ENCODE data around the gene NUDT14. TPM values are rescaled to one million over a fixed set of nuclear protein-coding genes. Genes with fewer than 3 reads are reported as not detected.

The NUDT14 gene
- total RNA-seq, 4 donors from 2014 or later = 11.0 to 22.3 (median 13.2) TPM; not detected in 1

- DNase-seq = peak in 1 of 2 donors; percentile 1
- intact Hi-C loops (cut with DNase I; ENCODE audit: low total_unique reads) = no loop called here
- Histone ChIP-seq H3K27me3 (no peaks in the 10 kb centered on the region), H3K27ac (no peak overlapping the region), H3K4me1 (no peaks in the 10 kb centered on the region), H3K4me3 (no peak overlapping the region), H3K36me3 (no peaks in the 10 kb centered on the region), H3K9me3 (peaks cover 0 to 9% of the 10 kb centered on the region in 2 donors)
- TF ChIP-seq CTCF (IDR thresholded peaks at IDR 0.05) (no peak), POLR2A (IDR thresholded peaks at IDR 0.05) (no peak)
These were observed 56.9 kb downstream of the NUDT14 start for GRCh38 chr14:105123981-105124765.

DNA sequence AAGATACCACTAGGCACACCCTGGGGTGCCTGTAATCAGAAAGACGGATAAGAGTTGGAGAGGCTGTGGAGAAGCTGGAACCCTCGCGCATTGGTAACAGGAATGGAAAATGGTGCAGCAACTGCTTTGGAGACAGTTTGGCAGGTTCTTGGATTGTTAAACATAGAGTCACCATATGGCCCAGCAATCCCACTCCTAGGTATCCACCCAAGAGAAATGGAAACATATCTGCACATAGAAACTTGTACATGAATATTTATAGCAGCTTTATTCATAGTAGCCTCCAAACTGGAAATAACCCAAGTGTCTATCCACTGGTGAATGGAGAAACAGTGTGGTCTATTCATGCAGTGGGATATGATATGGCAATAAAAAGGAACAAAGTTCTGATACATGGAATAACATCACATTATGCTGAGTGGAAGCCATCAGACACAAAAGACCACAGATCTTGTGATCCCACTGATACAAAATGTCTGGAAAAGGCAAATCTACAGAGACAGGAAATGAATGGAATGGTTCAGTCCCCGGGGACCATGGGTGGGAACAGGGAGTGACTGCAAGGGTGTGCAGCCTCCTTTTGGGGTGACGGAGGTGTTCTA, 57.9 kb downstream of the NUDT14 start:
- H3K27me3 ChIP-seq = no peaks in the 10 kb centered on the region
- H3K4me3 ChIP-seq = no peak overlapping the region
- no peak for DNase-seq
- no peaks in the 10 kb centered on the region for H3K36me3 ChIP-seq
- peaks cover 0 to 9% of the 10 kb centered on the region in 2 donors for H3K9me3 ChIP-seq
- intact Hi-C loops (cut with DNase I; ENCODE audit: low total_unique reads) = no loop called here
- no peak overlapping the region for H3K27ac ChIP-seq
- H3K4me1 ChIP-seq = no peaks in the 10 kb centered on the region
- TF ChIP-seq POLR2A (IDR thresholded peaks at IDR 0.05) (no peak), CTCF (IDR thresholded peaks at IDR 0.05) (no peak)

Small RNA genes lying within 50 kb of the gene (microRNA-seq; reads per million reads assigned to microRNA genes)
- not detected for gene MIR6765 (ENCODE audit: borderline microRNAs expressed, borderline replicate concordance)

Small RNA genes lying within 50 kb of the gene (small RNA-seq; reads per million reads assigned to genes)
- gene MIR6765 = not detected

Other genes starting within 250 kb of the NUDT14 start
- gene AHNAK2, start 202.9 kb downstream of the NUDT14 start, total RNA-seq = 100 to 1,000 TPM in 1 of 4 donors, 10 to 100 TPM in 3; 44.9 to 175 (median 71.7) TPM
- 10 to 100 TPM in 2 of 4 donors, 1 to 10 TPM in 1, not detected in 1; 1.3 to 11.1 (median 10.1) TPM for gene CLBA1, start 195.5 kb downstream of the NUDT14 start, total RNA-seq
- 10 to 100 TPM in 2 of 4 donors, 1 to 10 TPM in 2; 2.3 to 43.3 (median 10.3) TPM for gene CDCA4, start 160.2 kb downstream of the NUDT14 start, total RNA-seq
- 1 to 10 TPM in 2 of 4 donors, not detected in 2; 1.7 to 3.7 TPM for gene GPR132, start 115.9 kb downstream of the NUDT14 start, total RNA-seq
- 10 to 100 TPM in 2 of 4 donors, 1 to 10 TPM in 2; 7.6 to 27.4 (median 11.9) TPM for gene JAG2, start 12.5 kb downstream of the NUDT14 start, total RNA-seq
- gene BTBD6, start 67.2 kb upstream of the NUDT14 start, total RNA-seq = 10 to 100 TPM; 12.8 to 41.9 (median 27.9) TPM
- gene BRF1, start 119.7 kb upstream of the NUDT14 start, total RNA-seq = 10 to 100 TPM in 3 of 4 donors, 1 to 10 TPM in 1; 9.7 to 77.7 (median 61.3) TPM
- gene PACS2, start 133.4 kb upstream of the NUDT14 start, total RNA-seq = 100 to 1,000 TPM in 1 of 4 donors, 10 to 100 TPM in 3; 37.1 to 116 (median 52.2) TPM
- gene TEX22, start 217.2 kb upstream of the NUDT14 start, total RNA-seq = 1 to 10 TPM in 2 of 4 donors, not detected in 2; 1.1 to 3.8 TPM
- 100 to 1,000 TPM in 2 of 4 donors, 10 to 100 TPM in 2; 62.9 to 218 (median 108) TPM for gene MTA1, start 238.5 kb upstream of the NUDT14 start, total RNA-seq